ENCODE data around the gene GAB2. TPM values are rescaled to one million over a fixed set of nuclear protein-coding genes. Genes with fewer than 3 reads are reported as not detected.
A peak's percentile ranks its signal among the peaks of the same experiment; 100 is the strongest.
"Not testable (repeated sequence)": the region's sequence is repeated elsewhere in the genome, so short reads cannot be mapped to it uniquely, and the experiment has no call there.

GAB2 gene
- total RNA-seq, 1 donor from 2014 or later: 14.9 TPM

DNA sequence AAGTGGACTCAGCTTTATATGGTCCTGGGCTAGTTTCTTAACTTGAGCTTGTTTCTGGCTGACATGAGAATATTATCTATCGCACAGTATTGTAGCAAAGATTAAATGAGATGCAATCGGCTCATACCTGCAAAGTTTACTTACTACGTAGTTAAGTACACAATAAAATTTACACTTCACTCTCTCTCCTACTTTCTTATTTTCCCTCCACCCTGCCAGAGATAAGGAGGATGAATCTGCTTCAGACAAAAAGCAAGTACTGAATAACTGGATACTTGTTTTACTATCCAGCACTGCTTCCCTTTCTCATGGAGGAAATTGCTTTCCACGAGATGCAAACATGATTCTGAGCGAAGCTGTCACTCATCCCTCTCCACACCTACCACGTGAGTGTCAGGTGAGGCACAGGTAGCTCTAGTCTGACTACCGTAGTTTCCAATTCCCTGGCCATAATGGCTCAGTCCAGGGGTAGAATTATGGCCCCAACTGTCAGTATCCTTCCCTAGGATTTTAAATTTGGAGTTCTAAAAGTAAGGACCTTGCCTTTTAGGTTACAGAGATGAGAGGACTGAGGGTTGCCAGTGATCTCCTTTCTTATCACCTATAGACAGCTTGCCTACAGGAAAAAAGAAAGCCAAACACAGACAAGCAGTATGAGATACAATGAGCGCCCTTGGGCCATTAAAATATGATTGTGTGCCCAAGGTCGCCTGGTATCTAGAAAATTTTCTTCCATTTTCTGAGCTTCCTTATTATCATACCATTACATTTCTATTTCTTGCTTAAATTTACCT lies 39.8 kb downstream of the GAB2 start:
- intact Hi-C loops (cut with DNase I): no loop called here
- DNase-seq (no peak), ATAC-seq (ENCODE audit: poor library complexity) (no peak)

DNA sequence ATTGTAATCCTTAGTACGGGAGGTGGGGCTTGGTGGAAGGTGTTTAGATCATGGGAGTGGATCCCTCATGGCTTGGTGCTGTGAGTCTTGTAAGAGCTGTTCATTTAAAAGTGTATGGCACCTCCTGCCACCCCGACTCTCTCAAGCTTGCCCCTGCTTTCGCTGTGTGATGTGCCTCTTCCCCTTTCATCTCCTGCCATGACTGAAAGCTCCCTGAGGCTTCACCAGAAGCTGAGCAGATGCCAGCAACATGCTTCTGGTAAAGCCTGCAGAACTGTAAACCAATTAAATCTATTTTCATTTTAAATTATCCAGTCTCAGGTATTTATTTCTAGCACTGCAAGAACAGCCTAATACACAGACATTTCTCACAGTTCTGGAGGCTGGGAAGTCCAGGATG lies 40.8 kb downstream of the GAB2 start:
- no peak for ATAC-seq (ENCODE audit: poor library complexity)
- intact Hi-C loops (cut with DNase I): no loop called here
- no peak for DNase-seq

DNA sequence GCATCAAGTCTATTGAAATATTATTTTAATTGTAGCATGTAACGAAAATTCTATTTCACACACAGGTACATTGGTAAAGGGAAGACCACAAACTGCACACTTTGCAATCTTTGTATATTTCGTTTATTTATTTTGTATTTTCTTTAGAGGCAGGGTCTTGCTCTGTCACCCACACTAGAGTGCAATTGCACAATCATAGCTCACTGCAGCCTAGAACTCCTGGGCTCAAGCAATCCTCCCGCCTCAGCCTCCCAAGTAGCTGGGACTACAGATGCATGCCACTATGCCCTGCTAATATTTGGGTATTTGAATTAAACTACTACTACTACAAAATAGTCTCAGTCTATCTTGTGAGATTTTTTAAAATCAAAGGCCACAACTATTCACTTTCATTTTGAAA lies 42.7 kb downstream of the GAB2 start:
- intact Hi-C loops (cut with DNase I): no loop called here
- ATAC-seq (ENCODE audit: poor library complexity): no peak
- DNase-seq: no peak

DNA sequence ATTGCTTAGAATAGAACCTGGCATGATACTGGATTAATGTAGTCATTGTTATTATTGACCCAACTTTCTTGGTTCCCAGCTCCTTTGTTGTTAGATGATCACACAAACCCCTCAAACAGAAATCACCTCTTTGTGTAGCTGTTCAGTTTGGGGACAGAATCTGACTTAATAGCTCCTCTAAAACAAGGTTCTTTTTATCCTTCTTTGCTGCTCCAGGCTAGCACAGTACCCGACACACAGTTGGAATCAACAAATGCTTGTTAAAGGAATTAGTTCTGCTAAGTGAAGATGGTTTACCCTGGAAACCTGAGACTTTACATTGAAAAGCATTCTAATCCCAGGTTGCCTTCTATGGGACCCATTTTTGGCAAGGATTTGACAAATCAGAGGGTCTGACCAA lies 43.9 kb downstream of the GAB2 start:
- ATAC-seq (ENCODE audit: poor library complexity) (no peak), DNase-seq (no peak)

DNA sequence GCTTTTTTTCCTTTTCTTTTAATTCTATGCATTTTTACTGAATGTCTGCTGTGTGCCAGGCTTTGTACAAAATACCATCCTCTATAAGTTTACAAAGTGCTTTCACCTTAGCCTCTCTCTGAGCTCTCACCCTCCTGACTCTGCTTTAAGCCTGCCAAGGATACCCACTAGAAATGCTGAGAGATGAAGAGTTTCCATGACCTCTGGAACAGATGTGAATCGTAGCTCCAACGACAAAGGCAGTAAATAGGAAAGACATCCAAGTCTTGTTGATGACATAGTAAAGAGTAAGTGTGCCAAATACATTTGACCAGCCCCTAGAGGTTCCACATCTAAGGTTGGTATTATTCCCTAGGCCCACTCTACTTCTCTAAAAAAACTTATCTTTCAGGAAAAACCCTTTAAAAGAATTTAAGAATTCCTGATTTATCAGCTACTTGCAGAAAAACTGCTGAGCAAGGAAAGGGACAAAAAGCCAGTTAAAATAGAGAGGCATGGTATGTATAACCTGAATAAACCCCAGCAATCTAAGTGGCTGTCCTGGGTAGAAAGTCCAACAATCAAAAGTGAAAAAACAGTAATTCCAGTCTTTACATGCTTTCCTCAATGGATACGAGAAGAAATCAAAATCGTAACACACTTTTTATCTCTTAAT lies 45.4 kb downstream of the GAB2 start:
- intact Hi-C loops (cut with DNase I): no loop called here
- peak; percentile 44 for ATAC-seq (ENCODE audit: poor library complexity)
- no peak for DNase-seq

More for the DNA sequence above, 43.9 kb downstream of the GAB2 start:
- intact Hi-C loops (cut with DNase I): no loop called here

DNA sequence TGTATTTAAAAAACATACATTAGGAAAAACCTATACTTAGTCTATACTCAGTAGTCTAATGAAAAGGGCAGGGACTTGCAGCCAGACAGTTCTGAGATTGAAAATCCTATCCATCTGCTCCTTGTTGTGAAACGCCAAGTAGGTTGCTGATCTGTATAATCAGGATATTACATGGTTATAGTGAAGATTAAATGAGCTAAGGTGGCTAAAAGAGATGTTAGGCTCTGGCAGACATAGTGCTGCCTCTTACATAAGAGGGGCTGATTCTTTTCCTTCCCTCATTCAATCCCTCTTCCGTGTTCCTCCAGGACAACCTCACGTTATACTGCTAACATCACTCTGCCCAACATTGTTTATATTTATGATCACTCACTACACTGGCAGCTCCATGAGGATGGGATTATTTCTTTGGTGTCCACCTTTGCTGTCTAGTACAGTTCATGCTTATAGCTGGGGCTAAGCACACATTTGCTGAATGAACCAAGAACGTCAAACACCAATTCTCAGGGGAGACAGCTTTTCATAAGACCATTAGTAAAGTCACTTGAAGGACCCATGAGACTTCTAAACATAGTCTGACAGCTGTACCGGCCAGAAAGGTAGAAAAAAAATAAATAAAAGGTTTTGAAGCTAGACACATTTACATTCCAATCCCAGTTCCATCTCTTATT lies 46.3 kb downstream of the GAB2 start:
- intact Hi-C loops (cut with DNase I): no loop called here
- ATAC-seq (ENCODE audit: poor library complexity) (peak; percentile 51), DNase-seq (no peak)

DNA sequence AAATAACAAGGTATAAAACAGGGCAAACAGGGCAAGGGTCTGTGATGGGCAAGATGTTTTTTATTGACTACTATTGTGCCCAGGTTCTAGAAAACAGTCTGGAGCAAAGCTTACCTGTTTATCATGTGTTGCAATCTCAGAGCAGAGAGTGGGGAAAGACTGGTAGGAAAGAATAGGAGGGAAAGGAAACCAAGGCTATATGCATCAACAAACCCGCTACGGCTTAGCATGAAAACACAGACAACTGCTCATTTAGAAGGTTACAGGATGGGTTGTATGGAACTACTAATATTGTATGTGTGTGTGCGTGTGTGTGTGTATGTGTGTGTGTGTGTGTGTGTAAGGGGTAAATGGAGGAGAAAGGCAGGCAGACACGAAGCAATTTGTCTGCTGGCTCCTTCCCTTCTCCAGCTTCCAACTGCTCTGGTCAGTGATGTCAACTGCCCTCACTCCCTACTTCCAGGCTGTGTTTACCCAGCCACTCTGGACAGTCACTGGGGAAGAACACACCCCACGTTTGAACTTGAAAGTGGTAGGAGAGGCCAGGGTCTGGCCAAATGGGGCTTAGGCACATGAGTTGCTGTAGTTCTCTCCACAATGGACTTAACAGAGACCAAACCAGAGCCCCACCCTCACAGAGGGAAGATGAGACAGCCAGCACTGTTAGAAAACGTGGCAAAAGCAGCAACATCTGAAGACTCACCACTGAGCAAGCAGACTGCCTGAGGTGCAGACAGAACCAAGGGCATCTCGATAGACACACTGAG lies 47.0 kb downstream of the GAB2 start:
- ATAC-seq (ENCODE audit: poor library complexity): peak; percentile 79
- intact Hi-C loops (cut with DNase I): no loop called here
- no peak for DNase-seq

DNA sequence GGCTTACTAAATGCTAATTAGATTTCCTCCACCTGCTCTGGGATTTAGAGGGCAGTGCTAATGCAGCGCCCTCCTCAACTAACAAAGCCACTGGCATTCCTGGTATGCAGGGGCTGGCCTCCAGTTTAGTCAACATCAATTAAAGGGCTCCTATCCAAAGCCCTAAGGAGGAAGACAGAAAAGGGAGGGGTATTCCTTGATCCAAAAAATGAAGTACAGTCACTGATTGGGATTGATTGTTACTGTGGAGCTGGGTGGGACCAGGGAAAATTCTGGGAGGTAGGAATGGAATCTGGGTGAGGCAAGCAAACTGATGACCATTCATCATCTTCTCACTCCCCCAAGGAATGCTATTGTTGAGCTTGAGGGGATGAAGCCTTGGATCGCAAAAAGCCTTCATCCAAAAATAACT lies 52.2 kb downstream of the GAB2 start:
- intact Hi-C loops (cut with DNase I): no loop called here
- no peak for DNase-seq
- peak; percentile 57 for ATAC-seq (ENCODE audit: poor library complexity)

DNA sequence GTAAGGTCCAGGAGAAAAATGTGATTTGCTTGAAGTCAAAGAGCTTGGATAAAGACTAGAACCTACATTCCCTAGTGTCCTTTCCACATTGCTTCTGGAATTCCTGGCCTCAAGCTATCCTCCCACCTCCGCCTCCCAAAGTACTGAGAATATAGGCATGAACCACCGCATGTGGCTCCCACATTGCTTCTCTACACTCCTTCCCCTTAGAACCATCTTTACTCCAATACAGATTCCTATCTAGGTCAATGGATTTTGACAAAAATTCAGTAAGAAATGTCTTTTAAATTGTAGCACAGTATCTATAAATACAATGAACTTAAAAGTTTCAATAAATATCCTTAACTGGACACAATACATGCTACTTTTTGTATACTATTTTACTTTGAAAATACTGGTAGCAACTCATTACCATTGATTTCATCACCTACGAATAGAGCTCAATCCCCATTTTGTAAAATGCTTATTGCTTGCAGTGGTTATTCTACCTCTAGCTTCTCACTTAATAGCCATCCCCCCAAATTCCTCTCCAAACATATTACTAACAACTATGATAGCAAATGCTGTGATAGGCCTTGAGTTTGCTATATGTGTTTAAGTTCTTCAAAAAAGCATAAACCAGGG lies 53.4 kb downstream of the GAB2 start:
- no peak for ATAC-seq (ENCODE audit: poor library complexity)
- intact Hi-C loops (cut with DNase I): no loop called here

DNA sequence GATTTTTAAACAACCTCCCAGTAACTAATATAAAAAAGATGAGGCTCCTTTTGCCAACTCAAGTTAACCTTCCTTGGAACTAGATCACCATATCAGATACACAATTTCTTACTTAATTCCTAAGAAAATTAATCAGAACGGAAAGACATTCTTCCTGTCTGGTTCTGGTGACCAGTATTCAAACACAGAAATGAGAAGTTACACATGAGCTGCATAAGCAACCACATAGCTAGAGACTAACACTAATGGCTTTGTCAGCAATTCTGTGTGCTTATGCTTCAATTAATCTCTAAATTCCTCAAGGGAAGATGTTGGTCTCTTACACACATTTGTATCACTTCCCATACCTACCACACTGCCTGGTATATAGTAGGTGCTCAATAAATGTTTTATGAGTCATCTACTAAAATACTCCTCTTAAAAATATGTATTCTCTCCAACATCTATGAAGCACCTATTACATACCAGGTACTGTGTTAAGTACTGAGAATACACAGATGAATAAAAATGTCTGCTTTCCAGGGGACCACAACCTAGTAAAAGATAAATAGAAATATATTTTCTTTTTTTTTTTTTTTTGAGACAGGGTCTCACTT lies 54.5 kb downstream of the GAB2 start:
- peak; percentile 57 for ATAC-seq (ENCODE audit: poor library complexity)
- no peak for DNase-seq
- intact Hi-C loops (cut with DNase I): no loop called here

More for the DNA sequence above, 53.4 kb downstream of the GAB2 start:
- no peak for DNase-seq

DNA sequence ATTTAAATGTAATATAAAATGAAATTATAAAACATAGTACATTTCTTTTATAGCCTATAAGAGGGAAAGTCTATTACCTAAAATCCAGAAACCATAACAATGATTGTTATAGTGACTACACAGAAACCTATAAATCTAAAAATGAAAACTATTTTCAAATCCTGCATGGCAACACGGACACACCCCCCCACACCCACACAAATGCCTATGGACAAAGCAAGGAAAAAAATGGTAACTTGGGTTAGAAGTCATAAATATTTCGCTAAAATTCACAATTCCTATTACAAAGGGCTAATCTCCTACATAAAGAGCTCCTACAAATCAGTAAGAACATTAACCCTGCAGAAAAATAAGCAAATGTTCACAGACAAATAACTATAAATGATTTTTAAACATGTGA lies 56.4 kb downstream of the GAB2 start:
- no peak for ATAC-seq (ENCODE audit: poor library complexity)
- intact Hi-C loops (cut with DNase I): no loop called here
- no peak for DNase-seq

DNA sequence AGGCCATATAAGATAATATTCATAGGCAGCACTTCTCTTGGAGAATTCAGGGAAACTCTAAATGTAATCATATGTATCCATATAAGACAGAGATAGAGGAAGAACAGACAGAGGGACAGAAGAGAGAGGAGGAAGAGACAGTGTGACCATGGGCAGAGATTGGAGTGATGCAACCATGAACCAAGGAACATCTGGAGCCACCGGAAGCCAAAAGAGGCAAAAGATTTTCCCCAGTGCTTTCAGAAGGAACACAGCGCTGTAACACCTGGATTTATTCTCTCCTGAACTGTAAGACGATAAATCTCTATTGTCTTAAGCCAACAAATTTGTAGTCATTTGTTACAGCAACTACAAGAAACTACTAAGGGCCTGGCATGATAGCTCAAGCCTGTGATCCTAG lies 57.7 kb downstream of the GAB2 start:
- intact Hi-C loops (cut with DNase I): no loop called here
- peak; percentile 34 for ATAC-seq (ENCODE audit: poor library complexity)
- DNase-seq: no peak

DNA sequence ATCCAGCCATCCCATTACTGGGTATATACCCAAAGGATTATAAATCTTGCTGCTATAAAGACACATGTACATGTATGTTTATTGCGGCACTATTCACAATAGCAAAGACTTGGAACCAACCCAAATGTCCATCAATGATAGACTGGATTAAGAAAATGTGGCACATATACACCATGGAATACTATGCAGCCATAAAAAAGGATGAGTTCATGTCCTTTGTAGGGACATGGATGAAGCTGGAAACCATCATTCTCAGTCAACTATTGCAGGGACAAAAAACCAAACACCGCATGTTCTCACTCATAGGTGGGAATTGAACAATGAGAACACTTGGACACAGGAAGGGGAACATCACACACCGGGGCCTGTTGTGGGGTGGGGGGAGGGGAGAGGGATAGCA lies 59.7 kb downstream of the GAB2 start:
- DNase-seq; ATAC-seq (ENCODE audit: poor library complexity); intact Hi-C loops (cut with DNase I): not testable (repeated sequence)

DNA sequence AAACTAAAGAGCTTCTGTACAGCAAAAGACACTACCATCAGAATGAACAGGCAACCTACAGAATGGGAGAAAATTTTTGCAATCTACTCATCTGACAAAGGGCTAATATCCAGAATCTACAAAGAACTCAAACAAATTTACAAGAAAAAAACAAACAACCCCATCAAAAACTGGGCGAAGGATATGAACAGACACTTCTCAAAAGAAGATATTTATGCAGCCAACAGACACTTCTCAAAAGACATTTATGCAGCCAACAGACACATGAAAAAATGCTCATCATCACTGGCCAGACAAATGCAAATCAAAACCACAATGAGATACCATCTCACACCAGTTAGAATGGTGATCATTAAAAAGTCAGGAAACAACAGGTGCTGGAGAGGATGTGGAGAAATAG lies 60.2 kb downstream of the GAB2 start:
- DNase-seq; intact Hi-C loops (cut with DNase I); ATAC-seq (ENCODE audit: poor library complexity): not testable (repeated sequence)

DNA sequence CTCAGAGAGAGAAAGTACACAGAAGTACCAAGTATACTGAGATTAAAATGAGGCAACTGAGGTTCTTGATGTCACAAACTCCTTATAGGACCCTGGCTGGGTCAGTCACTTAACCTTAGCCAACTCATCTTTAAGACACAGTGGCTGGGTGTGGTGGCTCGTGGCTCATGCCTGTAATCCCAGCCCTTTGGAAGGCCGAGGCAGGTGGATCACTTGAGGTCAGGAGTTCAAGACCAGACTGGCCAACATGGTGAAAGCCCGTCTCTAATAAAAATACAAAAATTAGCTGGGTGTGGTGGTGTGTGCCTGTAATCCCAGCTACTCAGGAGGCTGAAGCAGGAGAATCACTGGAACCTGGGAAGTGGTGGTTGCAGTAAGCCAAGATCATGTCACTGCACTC lies 61.9 kb downstream of the GAB2 start:
- intact Hi-C loops (cut with DNase I); DNase-seq; ATAC-seq (ENCODE audit: poor library complexity): not testable (repeated sequence)

DNA sequence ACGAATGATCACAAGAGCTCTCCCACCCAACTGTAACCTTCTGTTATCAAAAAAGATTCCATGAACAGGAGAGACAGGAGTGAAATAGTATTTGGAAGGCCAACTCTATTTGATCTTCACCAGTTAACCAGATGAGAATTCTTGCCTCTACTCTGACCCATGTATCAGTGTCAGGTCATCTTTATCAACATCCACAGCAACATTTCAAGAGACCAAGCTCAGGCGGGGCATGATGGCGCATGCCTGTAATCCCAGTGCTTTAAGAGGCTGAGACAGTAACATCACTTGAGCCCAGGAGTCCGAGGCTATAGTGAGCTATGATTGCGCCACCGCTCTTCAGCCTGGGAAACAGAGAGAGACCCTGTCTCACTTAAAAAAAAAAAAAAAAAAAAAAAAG lies 62.3 kb downstream of the GAB2 start:
- no peak for ATAC-seq (ENCODE audit: poor library complexity)
- no peak for DNase-seq
- intact Hi-C loops (cut with DNase I): no loop called here

DNA sequence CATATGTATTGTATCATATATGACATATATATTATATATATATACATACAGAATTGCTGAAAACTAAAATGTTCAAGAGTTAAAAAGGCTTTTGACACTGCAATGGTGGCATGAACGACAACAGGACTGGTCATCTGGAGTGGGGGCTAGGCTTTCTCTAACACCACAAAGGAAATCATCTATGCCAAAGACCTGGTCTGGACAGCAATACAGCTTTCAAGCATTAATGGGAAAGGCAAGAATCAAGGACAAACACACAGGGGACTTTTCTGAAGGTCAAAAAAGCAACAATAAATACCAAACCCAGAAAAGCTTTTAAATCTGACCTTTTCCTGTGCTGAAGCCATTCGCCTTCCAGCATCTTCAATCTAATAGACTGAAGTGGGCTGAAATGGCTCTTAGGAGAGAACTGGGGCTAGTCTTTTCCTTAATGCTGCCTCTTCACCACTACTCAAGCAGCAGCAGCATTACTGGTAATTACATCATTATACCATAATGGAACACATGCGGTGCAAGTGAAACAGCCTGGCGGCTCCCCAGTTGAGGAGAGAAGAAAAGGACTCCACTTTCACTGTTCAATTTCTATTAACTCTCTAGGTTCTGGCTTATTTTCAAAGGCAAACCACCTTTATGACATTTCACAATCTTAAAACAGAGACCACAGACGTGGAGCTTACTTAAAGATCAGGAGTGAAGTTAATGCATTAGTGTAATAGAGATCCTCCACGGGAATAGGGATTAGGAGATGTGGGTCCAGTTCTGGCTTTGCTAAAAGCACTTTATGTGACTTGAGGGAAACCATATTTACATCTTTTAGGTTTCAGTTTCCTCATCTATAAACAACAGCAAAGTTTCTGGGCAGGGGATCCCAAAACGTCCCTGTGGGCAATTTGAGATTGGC lies 63.0 kb downstream of the GAB2 start:
- intact Hi-C loops (cut with DNase I): no loop called here
- ATAC-seq (ENCODE audit: poor library complexity) (no peak), DNase-seq (no peak)

Measured in Right ventricle myocardium superior (tissue), 1 donor.